ENCODE data around the gene C17orf50. TPM values are rescaled to one million over a fixed set of nuclear protein-coding genes. Genes with fewer than 3 reads are reported as not detected.

The C17orf50 gene
- total and polyA plus RNA-seq, 2 of the 13 experiments (the other 11 are each of a cell fraction or from before 2014, with no cell fraction given), result not detected

DNA sequence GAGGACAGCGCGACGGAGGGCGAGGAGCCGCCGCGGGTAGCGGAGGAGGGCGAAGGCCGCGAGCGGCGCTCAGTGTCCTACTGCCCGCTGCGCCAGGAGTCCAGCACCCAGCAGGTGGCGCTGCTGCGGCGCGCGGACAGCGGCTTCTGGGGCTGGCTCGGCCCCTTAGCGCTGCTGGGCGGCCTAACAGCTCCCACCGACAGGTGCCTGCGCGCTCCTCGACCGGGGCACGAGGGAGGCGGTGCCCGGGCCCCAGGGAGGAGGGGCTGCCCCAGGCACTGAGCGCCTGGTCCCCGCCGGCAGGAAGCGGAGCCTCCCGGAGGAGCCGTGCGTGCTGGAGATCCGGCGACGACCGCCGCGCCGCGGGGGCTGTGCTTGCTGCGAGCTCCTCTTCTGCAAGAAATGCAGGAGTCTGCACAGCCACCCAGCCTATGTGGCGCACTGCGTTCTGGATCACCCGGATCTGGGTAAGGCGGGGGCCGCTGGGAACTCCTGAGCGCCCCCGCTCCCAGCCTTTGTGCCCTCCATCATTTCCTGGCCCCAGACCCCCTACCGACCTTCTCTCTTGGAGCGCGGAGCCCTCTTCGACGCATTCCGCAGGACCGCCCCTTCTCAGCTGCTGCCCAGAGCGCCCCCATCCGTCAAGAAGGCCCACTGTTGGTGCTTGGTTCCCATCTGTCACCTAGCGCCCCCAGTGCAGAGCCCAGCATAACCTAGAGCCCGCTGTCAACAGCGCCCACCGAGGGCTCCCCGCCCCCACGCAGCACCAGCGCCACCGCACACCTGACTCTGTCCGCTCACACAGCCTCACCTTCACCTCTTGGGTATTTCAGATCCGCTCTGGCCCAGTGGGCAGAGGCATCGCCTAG is 3.7 kb downstream of the C17orf50 start (continued):
- TF ChIP-seq, protein P1, sequence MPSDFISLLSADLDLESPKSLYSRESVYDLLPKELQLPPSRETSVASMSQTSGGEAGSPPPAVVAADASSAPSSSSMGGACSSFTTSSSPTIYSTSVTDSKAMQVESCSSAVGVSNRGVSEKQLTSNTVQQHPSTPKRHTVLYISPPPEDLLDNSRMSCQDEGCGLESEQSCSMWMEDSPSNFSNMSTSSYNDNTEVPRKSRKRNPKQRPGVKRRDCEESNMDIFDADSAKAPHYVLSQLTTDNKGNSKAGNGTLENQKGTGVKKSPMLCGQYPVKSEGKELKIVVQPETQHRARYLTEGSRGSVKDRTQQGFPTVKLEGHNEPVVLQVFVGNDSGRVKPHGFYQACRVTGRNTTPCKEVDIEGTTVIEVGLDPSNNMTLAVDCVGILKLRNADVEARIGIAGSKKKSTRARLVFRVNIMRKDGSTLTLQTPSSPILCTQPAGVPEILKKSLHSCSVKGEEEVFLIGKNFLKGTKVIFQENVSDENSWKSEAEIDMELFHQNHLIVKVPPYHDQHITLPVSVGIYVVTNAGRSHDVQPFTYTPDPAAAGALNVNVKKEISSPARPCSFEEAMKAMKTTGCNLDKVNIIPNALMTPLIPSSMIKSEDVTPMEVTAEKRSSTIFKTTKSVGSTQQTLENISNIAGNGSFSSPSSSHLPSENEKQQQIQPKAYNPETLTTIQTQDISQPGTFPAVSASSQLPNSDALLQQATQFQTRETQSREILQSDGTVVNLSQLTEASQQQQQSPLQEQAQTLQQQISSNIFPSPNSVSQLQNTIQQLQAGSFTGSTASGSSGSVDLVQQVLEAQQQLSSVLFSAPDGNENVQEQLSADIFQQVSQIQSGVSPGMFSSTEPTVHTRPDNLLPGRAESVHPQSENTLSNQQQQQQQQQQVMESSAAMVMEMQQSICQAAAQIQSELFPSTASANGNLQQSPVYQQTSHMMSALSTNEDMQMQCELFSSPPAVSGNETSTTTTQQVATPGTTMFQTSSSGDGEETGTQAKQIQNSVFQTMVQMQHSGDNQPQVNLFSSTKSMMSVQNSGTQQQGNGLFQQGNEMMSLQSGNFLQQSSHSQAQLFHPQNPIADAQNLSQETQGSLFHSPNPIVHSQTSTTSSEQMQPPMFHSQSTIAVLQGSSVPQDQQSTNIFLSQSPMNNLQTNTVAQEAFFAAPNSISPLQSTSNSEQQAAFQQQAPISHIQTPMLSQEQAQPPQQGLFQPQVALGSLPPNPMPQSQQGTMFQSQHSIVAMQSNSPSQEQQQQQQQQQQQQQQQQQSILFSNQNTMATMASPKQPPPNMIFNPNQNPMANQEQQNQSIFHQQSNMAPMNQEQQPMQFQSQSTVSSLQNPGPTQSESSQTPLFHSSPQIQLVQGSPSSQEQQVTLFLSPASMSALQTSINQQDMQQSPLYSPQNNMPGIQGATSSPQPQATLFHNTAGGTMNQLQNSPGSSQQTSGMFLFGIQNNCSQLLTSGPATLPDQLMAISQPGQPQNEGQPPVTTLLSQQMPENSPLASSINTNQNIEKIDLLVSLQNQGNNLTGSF (CRISPR knock-in tag; IDR thresholded peaks at IDR 0.05), result no peak; the same call in 1 of the 2 replicates
- TF ChIP-seq, protein P2, sequence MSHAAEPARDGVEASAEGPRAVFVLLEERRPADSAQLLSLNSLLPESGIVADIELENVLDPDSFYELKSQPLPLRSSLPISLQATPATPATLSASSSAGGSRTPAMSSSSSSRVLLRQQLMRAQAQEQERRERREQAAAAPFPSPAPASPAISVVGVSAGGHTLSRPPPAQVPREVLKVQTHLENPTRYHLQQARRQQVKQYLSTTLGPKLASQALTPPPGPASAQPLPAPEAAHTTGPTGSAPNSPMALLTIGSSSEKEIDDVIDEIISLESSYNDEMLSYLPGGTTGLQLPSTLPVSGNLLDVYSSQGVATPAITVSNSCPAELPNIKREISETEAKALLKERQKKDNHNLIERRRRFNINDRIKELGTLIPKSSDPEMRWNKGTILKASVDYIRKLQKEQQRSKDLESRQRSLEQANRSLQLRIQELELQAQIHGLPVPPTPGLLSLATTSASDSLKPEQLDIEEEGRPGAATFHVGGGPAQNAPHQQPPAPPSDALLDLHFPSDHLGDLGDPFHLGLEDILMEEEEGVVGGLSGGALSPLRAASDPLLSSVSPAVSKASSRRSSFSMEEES (CRISPR knock-in tag; IDR thresholded peaks at IDR 0.05), result peak; percentile 47; the same call in 1 of the 2 replicates
- TF ChIP-seq ETV6 (CRISPR knock-in tag; conservative IDR thresholded peaks at IDR 0.05) (peak; percentile 46; the same call in 1 of the 2 replicates), ZNF232 (CRISPR knock-in tag; IDR thresholded peaks at IDR 0.05; ENCODE audit: borderline replicate concordance) (peak; percentile 72; the same call in 1 of the 2 replicates), HMG20A (CRISPR knock-in tag; IDR thresholded peaks at IDR 0.05; ENCODE audit: borderline replicate concordance) (0 out of 2 replicates have a peak, but pooled peaks have one; percentile 10), NFKB2 (CRISPR knock-in tag; IDR thresholded peaks at IDR 0.05; ENCODE audit: borderline replicate concordance) (peak; percentile 85), NBN (conservative IDR thresholded peaks at IDR 0.05) (no peak)
- TF ChIP-seq, protein P3, sequence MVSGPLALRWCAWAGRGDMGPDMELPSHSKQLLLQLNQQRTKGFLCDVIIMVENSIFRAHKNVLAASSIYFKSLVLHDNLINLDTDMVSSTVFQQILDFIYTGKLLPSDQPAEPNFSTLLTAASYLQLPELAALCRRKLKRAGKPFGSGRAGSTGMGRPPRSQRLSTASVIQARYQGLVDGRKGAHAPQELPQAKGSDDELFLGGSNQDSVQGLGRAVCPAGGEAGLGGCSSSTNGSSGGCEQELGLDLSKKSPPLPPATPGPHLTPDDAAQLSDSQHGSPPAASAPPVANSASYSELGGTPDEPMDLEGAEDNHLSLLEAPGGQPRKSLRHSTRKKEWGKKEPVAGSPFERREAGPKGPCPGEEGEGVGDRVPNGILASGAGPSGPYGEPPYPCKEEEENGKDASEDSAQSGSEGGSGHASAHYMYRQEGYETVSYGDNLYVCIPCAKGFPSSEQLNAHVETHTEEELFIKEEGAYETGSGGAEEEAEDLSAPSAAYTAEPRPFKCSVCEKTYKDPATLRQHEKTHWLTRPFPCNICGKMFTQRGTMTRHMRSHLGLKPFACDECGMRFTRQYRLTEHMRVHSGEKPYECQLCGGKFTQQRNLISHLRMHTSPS (CRISPR knock-in tag; IDR thresholded peaks at IDR 0.05; ENCODE audit: low read depth), result peak; percentile 84
- TF ChIP-seq, protein P4, sequence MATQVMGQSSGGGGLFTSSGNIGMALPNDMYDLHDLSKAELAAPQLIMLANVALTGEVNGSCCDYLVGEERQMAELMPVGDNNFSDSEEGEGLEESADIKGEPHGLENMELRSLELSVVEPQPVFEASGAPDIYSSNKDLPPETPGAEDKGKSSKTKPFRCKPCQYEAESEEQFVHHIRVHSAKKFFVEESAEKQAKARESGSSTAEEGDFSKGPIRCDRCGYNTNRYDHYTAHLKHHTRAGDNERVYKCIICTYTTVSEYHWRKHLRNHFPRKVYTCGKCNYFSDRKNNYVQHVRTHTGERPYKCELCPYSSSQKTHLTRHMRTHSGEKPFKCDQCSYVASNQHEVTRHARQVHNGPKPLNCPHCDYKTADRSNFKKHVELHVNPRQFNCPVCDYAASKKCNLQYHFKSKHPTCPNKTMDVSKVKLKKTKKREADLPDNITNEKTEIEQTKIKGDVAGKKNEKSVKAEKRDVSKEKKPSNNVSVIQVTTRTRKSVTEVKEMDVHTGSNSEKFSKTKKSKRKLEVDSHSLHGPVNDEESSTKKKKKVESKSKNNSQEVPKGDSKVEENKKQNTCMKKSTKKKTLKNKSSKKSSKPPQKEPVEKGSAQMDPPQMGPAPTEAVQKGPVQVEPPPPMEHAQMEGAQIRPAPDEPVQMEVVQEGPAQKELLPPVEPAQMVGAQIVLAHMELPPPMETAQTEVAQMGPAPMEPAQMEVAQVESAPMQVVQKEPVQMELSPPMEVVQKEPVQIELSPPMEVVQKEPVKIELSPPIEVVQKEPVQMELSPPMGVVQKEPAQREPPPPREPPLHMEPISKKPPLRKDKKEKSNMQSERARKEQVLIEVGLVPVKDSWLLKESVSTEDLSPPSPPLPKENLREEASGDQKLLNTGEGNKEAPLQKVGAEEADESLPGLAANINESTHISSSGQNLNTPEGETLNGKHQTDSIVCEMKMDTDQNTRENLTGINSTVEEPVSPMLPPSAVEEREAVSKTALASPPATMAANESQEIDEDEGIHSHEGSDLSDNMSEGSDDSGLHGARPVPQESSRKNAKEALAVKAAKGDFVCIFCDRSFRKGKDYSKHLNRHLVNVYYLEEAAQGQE (IDR thresholded peaks at IDR 0.05; ENCODE audit: borderline replicate concordance in 1 of 2, low read depth in 1 of 2, low read length in 2 of 2), result no peak
- TF ChIP-seq, protein P5, sequence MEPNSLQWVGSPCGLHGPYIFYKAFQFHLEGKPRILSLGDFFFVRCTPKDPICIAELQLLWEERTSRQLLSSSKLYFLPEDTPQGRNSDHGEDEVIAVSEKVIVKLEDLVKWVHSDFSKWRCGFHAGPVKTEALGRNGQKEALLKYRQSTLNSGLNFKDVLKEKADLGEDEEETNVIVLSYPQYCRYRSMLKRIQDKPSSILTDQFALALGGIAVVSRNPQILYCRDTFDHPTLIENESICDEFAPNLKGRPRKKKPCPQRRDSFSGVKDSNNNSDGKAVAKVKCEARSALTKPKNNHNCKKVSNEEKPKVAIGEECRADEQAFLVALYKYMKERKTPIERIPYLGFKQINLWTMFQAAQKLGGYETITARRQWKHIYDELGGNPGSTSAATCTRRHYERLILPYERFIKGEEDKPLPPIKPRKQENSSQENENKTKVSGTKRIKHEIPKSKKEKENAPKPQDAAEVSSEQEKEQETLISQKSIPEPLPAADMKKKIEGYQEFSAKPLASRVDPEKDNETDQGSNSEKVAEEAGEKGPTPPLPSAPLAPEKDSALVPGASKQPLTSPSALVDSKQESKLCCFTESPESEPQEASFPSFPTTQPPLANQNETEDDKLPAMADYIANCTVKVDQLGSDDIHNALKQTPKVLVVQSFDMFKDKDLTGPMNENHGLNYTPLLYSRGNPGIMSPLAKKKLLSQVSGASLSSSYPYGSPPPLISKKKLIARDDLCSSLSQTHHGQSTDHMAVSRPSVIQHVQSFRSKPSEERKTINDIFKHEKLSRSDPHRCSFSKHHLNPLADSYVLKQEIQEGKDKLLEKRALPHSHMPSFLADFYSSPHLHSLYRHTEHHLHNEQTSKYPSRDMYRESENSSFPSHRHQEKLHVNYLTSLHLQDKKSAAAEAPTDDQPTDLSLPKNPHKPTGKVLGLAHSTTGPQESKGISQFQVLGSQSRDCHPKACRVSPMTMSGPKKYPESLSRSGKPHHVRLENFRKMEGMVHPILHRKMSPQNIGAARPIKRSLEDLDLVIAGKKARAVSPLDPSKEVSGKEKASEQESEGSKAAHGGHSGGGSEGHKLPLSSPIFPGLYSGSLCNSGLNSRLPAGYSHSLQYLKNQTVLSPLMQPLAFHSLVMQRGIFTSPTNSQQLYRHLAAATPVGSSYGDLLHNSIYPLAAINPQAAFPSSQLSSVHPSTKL (CRISPR knock-in tag; IDR thresholded peaks at IDR 0.05), result peak; percentile 62
